HUES64 (cell line): ENCODE measurements around the gene EMCN. TPM values are rescaled to one million over a fixed set of nuclear protein-coding genes. Genes with fewer than 3 reads are reported as not detected.
A peak's percentile ranks its signal among the peaks of the same experiment; 100 is the strongest.
"Not testable (repeated sequence)": the region's sequence is repeated elsewhere in the genome, so short reads cannot be mapped to it uniquely, and the experiment has no call there.

Experiments
- H3K27ac ChIP-seq: 2 replicates; pipeline ENCODE4 v1.7.0; 2013; ENCODE audit warnings: low read depth, low read length, inconsistent platforms
- H3K27me3 ChIP-seq: 2 replicates; pipeline ENCODE4 v1.6.1; 2013; ENCODE audit warnings: mild to moderate bottlenecking, low read length; ENCODE audit not compliant: insufficient read depth
- H3K36me3 ChIP-seq: 2 replicates; pipeline ENCODE4 v1.6.1; 2013; ENCODE audit warnings: mild to moderate bottlenecking, low read length; ENCODE audit not compliant: insufficient read depth
- H3K4me1 ChIP-seq: 2 replicates; pipeline ENCODE4 v1.6.1; 2013; ENCODE audit warnings: mild to moderate bottlenecking, low read length, moderate library complexity; ENCODE audit not compliant: insufficient read depth
- H3K4me3 ChIP-seq: 2 replicates; pipeline ENCODE4 v1.5.1; 2013; ENCODE audit warnings: mild to moderate bottlenecking, low read length, moderate library complexity
- H3K9ac ChIP-seq: 2 replicates; pipeline ENCODE4 v1.6.1; 2013; ENCODE audit warnings: mild to moderate bottlenecking, low read depth, low read length
- H3K9me3 ChIP-seq: 2 replicates; pipeline ENCODE4 v1.6.1; 2013; ENCODE audit warnings: low read depth, low read length; ENCODE audit not compliant: insufficient read depth
- WGBS: fragments of 150-250, 120-280 bp; methylation state at CpG from one replicate; pipeline ENCODE4 v1.1.7; 2013; ENCODE audit warnings: missing lambda C conversion rate; 5-methylcytosine and 5-hydroxymethylcytosine counted together
- polyA plus RNA-seq, 2 experiments: library from polyadenylated mRNA; stranded (reverse); fragments of 50-300 nt; gene quantifications; one replicate each; pipeline ENCODE4 v1.2.3, GENCODE V29; 2013

The EMCN gene
- polyA plus RNA-seq (2013, experiment 1 of 2), result not detected
- not detected for polyA plus RNA-seq (2013, experiment 2 of 2)

- 92% methylated on average over 3 of the region's 3 CpGs for WGBS
- no peak within 1 kb of the TSS for H3K9ac ChIP-seq
- no peaks in the 10 kb centered on the region for H3K9me3 ChIP-seq
- no peaks in the 10 kb centered on the region for H3K36me3 ChIP-seq
- peaks cover 9% of the 10 kb centered on the region; the same call in 1 of the 2 replicates for H3K4me1 ChIP-seq
- H3K27me3 ChIP-seq, result no peaks in the 10 kb centered on the region
- no peak within 1 kb of the TSS for H3K27ac ChIP-seq
- no peak within 1 kb of the TSS for H3K4me3 ChIP-seq
Measured at GRCh38 chr4:100517864-100518341, at the start of gene EMCN. Gene EMCN (minus strand): TSS chr4:100518022. CDS start chr4:100517914, 108 bp downstream.

DNA sequence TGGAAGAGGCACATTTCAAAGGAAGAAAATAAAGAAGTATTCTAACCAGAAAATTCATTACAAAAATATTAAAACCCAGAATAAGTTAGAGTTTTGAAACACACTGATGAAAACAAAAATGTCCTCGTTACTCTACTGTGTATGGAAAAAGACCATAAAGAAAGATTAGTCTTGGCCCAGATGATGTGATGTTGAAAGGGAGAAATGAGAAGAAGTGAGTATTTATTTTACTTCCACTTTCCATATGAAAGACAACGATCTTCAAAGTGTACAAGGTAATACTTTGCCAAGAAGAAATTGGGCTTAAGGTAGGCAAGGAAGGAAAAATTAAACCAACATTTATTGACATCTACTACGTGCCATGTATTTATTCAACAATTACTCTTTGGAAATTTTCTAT lies 48.6 kb upstream of the EMCN start:
- no peak overlapping the region for H3K4me3 ChIP-seq
- H3K36me3 ChIP-seq, result no peaks in the 10 kb centered on the region
- H3K9me3 ChIP-seq, result no peaks in the 10 kb centered on the region
- WGBS, result 100% methylated on average over 1 of the region's 3 CpGs
- H3K9ac ChIP-seq, result no peak overlapping the region
- no peaks in the 10 kb centered on the region for H3K4me1 ChIP-seq
- H3K27me3 ChIP-seq, result no peaks in the 10 kb centered on the region
- no peak overlapping the region for H3K27ac ChIP-seq

DNA sequence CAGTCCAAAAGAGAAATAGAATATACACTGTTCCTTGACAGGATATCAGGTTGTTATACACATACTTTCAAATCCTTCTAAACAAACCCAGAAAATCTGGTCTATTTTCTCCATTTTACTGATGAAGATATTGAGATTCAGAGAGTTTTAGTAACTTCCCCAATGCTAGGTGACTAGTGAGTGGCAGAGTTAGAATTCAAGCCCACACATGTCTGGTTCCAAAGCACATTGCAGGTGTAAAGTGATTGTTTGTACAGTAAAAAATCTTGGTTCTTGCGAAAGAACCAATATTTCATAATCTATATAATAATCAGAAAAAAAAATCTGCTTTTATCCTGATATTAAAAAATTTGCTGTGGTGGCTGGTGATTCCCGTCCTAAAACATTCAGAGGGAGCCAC lies 39.5 kb upstream of the EMCN start:
- no CpG with 5 or more reads among the region's 2 CpGs for WGBS

GRCh38 chr4:100555611-100556337 lies 38.0 kb upstream of the EMCN start:
- Histone ChIP-seq H3K9ac (no peak overlapping the region), H3K9me3 (no peaks in the 10 kb centered on the region), H3K27me3 (no peaks in the 10 kb centered on the region), H3K36me3 (no peaks in the 10 kb centered on the region), H3K27ac (no peak overlapping the region), H3K4me3 (no peak overlapping the region), H3K4me1 (no peaks in the 10 kb centered on the region)
- 89% methylated on average over 2 of the region's 2 CpGs for WGBS

More for the DNA sequence above, 39.5 kb upstream of the EMCN start:
- no peak overlapping the region for H3K9ac ChIP-seq
- H3K4me3 ChIP-seq, result no peak overlapping the region
- H3K27me3 ChIP-seq, result no peaks in the 10 kb centered on the region
- no peaks in the 10 kb centered on the region for H3K9me3 ChIP-seq
- H3K4me1 ChIP-seq, result no peaks in the 10 kb centered on the region
- no peak overlapping the region for H3K27ac ChIP-seq
- no peaks in the 10 kb centered on the region for H3K36me3 ChIP-seq

GRCh38 chr4:100548200-100548560 lies 30.4 kb upstream of the EMCN start:
- 0 out of 2 replicates have a peak, but pooled peaks cover 10% of the 10 kb centered on the region for H3K4me1 ChIP-seq
- no peaks in the 10 kb centered on the region for H3K27me3 ChIP-seq
- H3K27ac ChIP-seq, result 0 out of 2 replicates have a peak overlapping the region, but pooled peaks have one; percentile 15
- no peaks in the 10 kb centered on the region for H3K36me3 ChIP-seq
- no peak overlapping the region for H3K4me3 ChIP-seq
- 100% methylated on average over 1 of the region's 1 CpG for WGBS
- no peak overlapping the region for H3K9ac ChIP-seq
- no peaks in the 10 kb centered on the region for H3K9me3 ChIP-seq

DNA sequence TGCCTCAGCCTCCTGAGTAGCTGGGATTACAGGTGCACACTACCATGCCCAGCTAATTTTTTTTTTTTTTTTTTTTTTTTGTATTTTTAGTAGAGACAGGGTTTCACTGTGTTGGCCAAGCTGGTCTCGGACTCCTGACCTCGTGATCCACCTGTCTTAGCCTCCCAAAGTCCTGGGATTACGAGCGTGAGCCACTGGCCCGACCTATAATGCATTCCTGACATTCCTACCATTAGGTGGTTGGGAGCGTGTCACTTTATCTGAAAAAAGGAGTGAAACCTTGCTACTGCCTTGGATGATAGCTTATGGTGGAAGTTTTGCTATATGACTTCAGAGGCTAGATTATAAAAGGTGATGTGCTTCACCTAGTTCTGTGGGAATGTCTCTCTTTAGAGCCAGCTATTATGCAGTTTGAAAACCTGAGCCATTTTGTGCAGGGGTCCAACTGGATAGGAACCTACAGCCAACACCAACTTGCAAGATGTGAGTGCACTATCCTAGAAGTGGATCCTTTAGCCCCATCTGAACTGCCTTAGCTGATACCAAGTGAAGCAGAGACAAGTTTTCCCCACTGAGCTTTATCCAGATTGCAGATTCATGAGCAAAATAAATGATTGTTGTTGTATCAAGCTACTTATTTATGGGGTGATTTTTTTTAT lies 29.8 kb upstream of the EMCN start:
- Histone ChIP-seq H3K27ac (peak overlapping the region; percentile 15; the same call in 1 of the 2 replicates), H3K36me3 (no peaks in the 10 kb centered on the region)
- 76% methylated on average over 6 of the region's 6 CpGs for WGBS

GRCh38 chr4:100545427-100545826 lies 27.6 kb upstream of the EMCN start:
- 0 out of 2 replicates have a peak, but pooled peaks cover 10% of the 10 kb centered on the region for H3K4me1 ChIP-seq
- no peak overlapping the region for H3K4me3 ChIP-seq
- no peak overlapping the region for H3K9ac ChIP-seq
- no peaks in the 10 kb centered on the region for H3K36me3 ChIP-seq
- no peaks in the 10 kb centered on the region for H3K9me3 ChIP-seq
- 96% methylated on average over 5 of the region's 5 CpGs for WGBS
- no peaks in the 10 kb centered on the region for H3K27me3 ChIP-seq
- no peak overlapping the region for H3K27ac ChIP-seq

More for the DNA sequence above, 29.8 kb upstream of the EMCN start:
- H3K9ac ChIP-seq, result no peak overlapping the region
- no peaks in the 10 kb centered on the region for H3K9me3 ChIP-seq
- no peak overlapping the region for H3K4me3 ChIP-seq
- no peaks in the 10 kb centered on the region for H3K27me3 ChIP-seq
- 0 out of 2 replicates have a peak, but pooled peaks cover 10% of the 10 kb centered on the region for H3K4me1 ChIP-seq

GRCh38 chr4:100540131-100540530 lies 22.3 kb upstream of the EMCN start:
- Histone ChIP-seq H3K9me3 (no peaks in the 10 kb centered on the region), H3K27ac (no peak overlapping the region), H3K9ac (no peak overlapping the region)

DNA sequence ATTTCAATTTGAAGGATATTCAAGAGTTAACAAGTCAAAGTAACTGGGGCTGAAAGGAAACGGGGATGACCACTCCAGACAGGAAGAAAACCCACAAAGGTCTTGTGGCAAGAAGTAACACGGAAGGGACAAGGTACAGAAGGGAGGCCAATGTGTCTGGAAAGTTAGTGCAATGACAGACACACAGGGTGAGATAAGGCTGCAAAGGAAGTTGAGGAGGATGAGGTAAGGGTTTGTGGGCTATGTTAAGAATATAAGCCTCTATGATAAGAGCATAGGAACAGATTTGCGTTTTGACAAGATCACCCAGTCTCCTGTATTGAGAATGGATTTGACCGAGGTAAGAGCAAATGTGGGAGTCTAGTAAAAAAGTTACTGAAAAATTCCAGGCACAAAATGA lies 21.9 kb upstream of the EMCN start:
- Histone ChIP-seq H3K9me3 (no peaks in the 10 kb centered on the region), H3K4me3 (no peak overlapping the region), H3K27ac (no peak overlapping the region), H3K9ac (no peak overlapping the region), H3K4me1 (no peaks in the 10 kb centered on the region), H3K27me3 (no peaks in the 10 kb centered on the region), H3K36me3 (no peaks in the 10 kb centered on the region)
- 91% methylated on average over 4 of the region's 4 CpGs for WGBS

More at GRCh38 chr4:100540131-100540530, 22.3 kb upstream of the EMCN start:
- Histone ChIP-seq H3K27me3 (no peaks in the 10 kb centered on the region), H3K4me1 (0 out of 2 replicates have a peak, but pooled peaks cover 4% of the 10 kb centered on the region), H3K36me3 (no peaks in the 10 kb centered on the region), H3K4me3 (no peak overlapping the region)

DNA sequence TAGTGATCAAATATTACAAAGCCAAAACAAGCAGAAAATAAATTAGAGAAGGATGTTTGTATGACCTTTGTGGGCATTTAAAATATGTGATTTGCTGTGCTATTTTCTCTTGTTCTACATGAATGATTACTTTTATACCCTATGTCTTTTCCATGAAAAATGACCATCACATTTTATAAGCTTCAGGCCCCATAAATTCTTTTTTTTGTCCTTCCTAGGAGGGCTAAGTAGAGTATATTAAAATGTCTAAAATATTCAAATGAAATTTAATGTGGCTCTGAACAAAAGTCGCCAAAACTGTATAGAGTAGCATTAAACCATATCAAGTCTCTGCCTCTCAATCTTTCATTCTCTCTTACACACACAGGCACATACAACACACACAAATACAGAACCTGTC lies 15.9 kb upstream of the EMCN start:
- no peaks in the 10 kb centered on the region for H3K4me1 ChIP-seq
- H3K36me3 ChIP-seq, result no peaks in the 10 kb centered on the region
- no peak overlapping the region for H3K9ac ChIP-seq
- WGBS, result 97% methylated on average over 1 of the region's 1 CpG
- no peaks in the 10 kb centered on the region for H3K9me3 ChIP-seq
- no peaks in the 10 kb centered on the region for H3K27me3 ChIP-seq
- H3K27ac ChIP-seq, result no peak overlapping the region
- no peak overlapping the region for H3K4me3 ChIP-seq

GRCh38 chr4:100530161-100530560 lies 12.3 kb upstream of the EMCN start:
- not testable (repeated sequence) for H3K36me3 ChIP-seq, H3K9me3 ChIP-seq, H3K4me3 ChIP-seq, H3K27ac ChIP-seq, H3K4me1 ChIP-seq, H3K9ac ChIP-seq, H3K27me3 ChIP-seq
- WGBS, result 96% methylated on average over 4 of the region's 4 CpGs
